Measurements from ENCODE around the gene STK32C. TPM values are rescaled to one million over a fixed set of nuclear protein-coding genes. Genes with fewer than 3 reads are reported as not detected.

Gene STK32C
- total RNA-seq, 4 donors from 2014 or later = 5.0 to 8.9 (median 8.1) TPM

DNA sequence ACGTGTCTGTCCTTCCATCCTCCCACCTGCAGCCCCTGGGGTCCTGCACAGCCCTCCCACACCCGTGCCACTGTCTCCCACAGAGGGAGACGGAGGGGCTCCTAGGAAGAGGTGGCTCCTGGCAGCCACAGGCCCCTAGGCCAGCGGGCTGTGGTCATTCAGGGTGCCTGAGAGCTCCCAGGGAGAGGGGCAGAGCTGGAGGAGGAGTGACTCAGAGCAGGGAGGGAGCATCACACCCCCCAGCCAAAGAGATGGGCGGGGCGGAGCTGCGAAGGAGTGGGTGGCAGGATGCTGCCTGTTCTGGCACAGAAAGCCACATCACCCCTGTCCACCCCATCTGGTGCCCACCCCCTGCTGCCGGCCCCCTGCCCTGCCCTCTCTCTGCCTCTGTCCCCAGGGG lies 50.5 kb downstream of the STK32C start:
- TF ChIP-seq, protein P1, sequence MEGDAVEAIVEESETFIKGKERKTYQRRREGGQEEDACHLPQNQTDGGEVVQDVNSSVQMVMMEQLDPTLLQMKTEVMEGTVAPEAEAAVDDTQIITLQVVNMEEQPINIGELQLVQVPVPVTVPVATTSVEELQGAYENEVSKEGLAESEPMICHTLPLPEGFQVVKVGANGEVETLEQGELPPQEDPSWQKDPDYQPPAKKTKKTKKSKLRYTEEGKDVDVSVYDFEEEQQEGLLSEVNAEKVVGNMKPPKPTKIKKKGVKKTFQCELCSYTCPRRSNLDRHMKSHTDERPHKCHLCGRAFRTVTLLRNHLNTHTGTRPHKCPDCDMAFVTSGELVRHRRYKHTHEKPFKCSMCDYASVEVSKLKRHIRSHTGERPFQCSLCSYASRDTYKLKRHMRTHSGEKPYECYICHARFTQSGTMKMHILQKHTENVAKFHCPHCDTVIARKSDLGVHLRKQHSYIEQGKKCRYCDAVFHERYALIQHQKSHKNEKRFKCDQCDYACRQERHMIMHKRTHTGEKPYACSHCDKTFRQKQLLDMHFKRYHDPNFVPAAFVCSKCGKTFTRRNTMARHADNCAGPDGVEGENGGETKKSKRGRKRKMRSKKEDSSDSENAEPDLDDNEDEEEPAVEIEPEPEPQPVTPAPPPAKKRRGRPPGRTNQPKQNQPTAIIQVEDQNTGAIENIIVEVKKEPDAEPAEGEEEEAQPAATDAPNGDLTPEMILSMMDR (IDR thresholded peaks at IDR 0.05) = no peak
- ATAC-seq (ENCODE audit: low FRiP score) (peak; percentile 13), DNase-seq (ENCODE audit: low spot score) (no peak)

DNA sequence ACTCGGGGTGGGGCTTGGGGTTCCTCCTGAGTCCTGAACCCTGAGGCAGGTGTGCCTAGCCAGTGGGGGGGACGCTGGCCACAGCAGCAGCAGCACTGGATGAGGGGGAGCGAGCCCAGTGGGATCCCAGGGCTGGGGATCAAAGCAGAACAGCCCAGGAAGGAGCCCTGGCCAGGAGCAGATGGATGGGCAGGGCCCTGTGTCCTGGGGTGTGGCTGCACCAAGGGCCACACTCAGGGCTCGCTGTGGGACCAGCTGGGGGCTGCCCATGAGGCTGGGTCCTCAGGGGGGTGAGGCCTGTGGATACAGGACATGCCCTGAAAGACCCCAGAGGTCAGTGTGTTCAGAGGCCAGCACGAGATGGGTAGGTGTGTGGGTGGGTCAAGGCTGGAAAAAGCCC lies 50.9 kb downstream of the STK32C start:
- ATAC-seq (ENCODE audit: low FRiP score) = no peak
- TF ChIP-seq, protein P1 (IDR thresholded peaks at IDR 0.05) = no peak
- no peak for DNase-seq (ENCODE audit: low spot score)

DNA sequence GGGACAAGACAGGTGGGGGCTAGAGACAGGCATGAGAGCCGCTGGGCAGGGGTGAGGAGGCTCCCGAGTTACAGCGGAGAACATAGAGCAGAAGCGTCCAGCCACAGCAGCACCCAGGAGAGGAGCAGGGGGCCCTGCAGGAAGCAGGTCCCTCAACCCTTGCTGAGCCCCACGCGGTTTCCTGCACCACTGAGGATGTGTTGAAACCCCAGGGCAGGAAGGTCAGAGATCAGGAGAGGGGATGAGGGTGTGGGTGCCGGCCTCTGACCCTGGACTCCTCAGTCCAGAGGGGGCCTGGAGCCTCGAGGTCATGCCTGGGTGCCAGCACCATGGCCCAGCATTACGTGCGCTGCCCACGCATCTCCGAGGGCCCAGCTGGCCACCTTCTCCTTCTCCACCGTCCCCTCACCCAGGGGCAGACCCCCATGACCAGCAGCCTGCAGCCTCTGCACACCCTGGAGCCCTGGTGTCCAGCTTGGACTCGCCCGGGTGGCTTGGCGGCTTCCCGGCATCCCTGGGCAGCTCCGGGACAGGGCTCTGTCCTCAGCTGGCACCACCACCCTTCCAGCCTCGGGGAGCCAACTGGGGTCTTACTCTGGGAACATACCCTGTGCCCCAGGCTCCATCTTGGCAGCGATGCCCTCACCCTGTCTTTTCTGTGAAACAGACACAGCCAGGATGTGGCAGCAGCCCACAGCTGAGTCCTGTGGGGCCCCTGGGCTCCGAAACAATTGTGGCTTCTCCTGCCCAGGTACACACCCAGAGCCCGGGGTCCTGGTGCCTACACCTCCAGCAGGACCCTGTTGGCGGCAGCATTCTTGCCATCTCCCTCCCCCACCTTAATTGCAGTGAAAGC lies 52.0 kb downstream of the STK32C start:
- DNase-seq (ENCODE audit: low spot score) = no peak
- TF ChIP-seq, protein P1 (IDR thresholded peaks at IDR 0.05) = no peak
- ATAC-seq (ENCODE audit: low FRiP score) = no peak

DNA sequence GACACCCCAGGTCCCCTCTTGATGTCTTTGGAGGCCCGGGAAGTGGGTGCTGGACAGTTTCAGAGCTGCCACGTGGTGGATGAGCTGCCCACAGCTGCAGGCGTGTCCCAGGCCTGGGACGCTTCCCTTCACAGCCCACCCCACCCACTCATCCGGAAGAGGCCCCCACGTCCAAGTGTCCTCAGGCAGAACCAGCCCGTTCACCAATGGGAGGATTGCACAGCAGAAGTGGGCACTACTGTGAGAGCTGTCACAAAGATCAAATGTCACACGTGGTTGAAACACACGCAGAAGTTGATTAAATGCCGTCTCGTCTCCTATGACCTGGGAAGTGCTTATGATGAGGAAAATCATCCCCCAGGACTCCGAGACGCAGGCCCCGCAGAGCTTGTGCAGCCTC lies 52.9 kb downstream of the STK32C start:
- no peak for ATAC-seq (ENCODE audit: low FRiP score)
- TF ChIP-seq, protein P1 (IDR thresholded peaks at IDR 0.05) = no peak
- DNase-seq (ENCODE audit: low spot score) = no peak

DNA sequence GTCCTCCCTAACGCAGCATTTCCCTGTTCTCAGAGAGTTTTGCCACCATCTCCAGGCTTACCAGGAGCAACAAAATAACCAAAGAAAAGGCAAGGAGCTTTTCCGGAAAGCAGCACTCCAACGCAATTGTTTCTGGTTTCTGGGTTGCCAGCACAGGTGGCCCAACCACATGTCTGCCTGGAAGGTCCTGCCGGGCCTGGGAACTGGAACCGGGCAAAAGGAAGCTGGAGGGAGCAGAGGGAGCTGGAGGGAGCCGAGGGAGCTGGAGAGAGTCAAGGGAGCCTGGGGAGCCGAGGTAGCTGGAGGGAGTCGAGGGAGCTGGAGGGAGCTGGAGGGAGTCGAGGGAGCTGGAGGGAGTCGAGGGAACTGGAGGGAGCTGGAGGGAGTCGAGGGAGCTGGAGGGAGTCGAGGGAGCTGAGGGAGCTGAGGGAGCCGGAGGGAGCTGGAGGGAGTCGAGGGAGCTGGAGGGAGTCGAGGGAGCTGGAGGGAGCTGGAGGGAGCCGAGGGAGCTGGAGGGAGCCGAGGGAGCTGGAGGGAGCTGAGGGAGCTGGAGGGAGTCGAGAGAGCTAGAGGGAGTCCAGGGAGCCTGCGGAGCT lies 54.6 kb downstream of the STK32C start:
- TF ChIP-seq, protein P1 (IDR thresholded peaks at IDR 0.05) = no peak
- no peak for ATAC-seq (ENCODE audit: low FRiP score)
- no peak for DNase-seq (ENCODE audit: low spot score)

DNA sequence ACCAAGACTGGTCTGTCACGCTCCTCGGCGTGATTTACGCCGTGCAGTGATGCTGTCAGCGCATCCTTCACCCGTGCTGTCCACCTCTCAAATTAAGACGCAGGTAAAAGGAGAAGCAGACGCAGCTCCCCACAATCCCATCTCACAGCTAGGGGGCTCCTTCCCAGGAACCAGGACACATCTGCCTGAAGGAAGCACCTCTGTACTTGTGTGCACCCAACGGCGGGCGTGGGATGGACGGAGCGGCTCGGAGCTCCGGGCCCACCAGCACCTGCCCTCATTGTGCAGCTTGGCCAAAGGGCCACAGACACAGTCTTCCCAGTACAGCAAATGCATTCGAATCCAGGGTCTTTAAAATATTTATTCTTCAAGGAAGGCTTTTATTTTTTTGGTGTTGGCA lies 55.3 kb downstream of the STK32C start:
- TF ChIP-seq, protein P1 (IDR thresholded peaks at IDR 0.05) = no peak
- DNase-seq (ENCODE audit: low spot score) = no peak
- ATAC-seq (ENCODE audit: low FRiP score) = no peak

DNA sequence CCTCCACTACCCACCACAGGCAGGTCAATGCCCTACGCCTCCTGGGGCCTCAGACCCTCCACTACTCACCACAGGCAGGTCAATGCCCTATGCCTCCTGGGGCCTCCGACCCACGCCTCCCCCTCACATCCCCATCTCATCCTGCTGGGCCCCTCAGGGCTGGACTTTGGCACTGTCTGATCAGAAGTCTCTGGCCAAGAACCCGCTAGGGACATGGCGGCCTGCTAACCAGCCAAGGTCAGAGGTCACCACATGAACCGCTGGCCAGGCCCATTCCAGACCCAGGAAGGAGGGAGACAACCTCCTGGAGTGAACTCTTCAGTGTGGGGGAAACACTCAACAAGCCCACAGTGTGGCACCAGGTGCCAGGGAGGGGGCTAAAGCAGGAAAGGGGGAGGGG lies 55.8 kb downstream of the STK32C start:
- no peak for DNase-seq (ENCODE audit: low spot score)
- TF ChIP-seq, protein P1 (IDR thresholded peaks at IDR 0.05) = no peak
- ATAC-seq (ENCODE audit: low FRiP score) = no peak

Measured in omental fat pad (tissue), 4 donors.